ENCODE results near the gene CAMK2A. TPM values are rescaled to one million over a fixed set of nuclear protein-coding genes. Genes with fewer than 3 reads are reported as not detected.
"Not testable (repeated sequence)": the region's sequence is repeated elsewhere in the genome, so short reads cannot be mapped to it uniquely, and the experiment has no call there.

CAMK2A gene
- total and polyA plus RNA-seq, 7 donors, result 0.44 to 2.1 (median 0.64) TPM; not detected in 1

DNA sequence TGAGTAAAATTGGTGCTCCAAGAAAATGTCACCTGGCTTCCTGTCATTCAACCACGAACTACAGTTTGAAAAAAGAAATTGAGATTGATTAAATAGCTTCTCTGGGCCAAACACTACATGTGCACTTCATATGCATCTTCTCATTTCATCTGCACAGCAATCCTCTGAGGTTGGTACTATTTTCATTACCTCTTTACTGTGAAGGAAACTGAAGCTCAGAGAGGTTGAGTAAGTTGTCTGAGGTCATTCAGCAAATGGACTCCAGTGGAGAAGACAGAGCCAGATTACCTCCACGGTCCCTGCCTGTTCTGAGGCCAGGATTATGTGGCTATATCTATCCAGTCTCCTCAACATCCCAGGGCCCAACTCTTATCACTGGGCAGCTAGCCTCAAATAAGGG lies 53.3 kb downstream of the CAMK2A start:
- DNase-seq, result no peak
- H3K4me3 ChIP-seq, result no peak overlapping the region
- 87 to 89% methylated on average over 2 of the region's 2 CpGs for WGBS, 2 donors
- intact Hi-C loops (cut with DNase I), result no loop called here
- no peaks in the 10 kb centered on the region for H3K4me1 ChIP-seq
- H3K27ac ChIP-seq, result no peak overlapping the region
- no peaks in the 10 kb centered on the region for H3K27me3 ChIP-seq
- H3K9me3 ChIP-seq, result no peaks in the 10 kb centered on the region
- TF ChIP-seq POLR2AphosphoS5 (IDR thresholded peaks at IDR 0.05), result no peak
- no peak for TF ChIP-seq EP300 (IDR thresholded peaks at IDR 0.05)
- TF ChIP-seq, protein P1, sequence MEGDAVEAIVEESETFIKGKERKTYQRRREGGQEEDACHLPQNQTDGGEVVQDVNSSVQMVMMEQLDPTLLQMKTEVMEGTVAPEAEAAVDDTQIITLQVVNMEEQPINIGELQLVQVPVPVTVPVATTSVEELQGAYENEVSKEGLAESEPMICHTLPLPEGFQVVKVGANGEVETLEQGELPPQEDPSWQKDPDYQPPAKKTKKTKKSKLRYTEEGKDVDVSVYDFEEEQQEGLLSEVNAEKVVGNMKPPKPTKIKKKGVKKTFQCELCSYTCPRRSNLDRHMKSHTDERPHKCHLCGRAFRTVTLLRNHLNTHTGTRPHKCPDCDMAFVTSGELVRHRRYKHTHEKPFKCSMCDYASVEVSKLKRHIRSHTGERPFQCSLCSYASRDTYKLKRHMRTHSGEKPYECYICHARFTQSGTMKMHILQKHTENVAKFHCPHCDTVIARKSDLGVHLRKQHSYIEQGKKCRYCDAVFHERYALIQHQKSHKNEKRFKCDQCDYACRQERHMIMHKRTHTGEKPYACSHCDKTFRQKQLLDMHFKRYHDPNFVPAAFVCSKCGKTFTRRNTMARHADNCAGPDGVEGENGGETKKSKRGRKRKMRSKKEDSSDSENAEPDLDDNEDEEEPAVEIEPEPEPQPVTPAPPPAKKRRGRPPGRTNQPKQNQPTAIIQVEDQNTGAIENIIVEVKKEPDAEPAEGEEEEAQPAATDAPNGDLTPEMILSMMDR (IDR thresholded peaks at IDR 0.05), result no peak
- no peak for TF ChIP-seq POLR2A (IDR thresholded peaks at IDR 0.05)
- no peaks in the 10 kb centered on the region for H3K36me3 ChIP-seq

- H3K36me3 ChIP-seq, result no peaks in the 10 kb centered on the region
- TF ChIP-seq EP300 (IDR thresholded peaks at IDR 0.05) (no peak), POLR2A (IDR thresholded peaks at IDR 0.05) (no peak), POLR2AphosphoS5 (IDR thresholded peaks at IDR 0.05) (no peak)
- TF ChIP-seq, protein P1 (IDR thresholded peaks at IDR 0.05), result no peak
- intact Hi-C loops (cut with DNase I), result no loop called here
- H3K9me3 ChIP-seq, result no peaks in the 10 kb centered on the region
- no peaks in the 10 kb centered on the region for H3K27me3 ChIP-seq
- no peak for DNase-seq
- no peak overlapping the region for H3K4me3 ChIP-seq
- H3K27ac ChIP-seq, result no peak overlapping the region
- 82 to 89% methylated on average over 5 of the region's 5 CpGs for WGBS, 2 donors
- H3K4me1 ChIP-seq, result no peaks in the 10 kb centered on the region
These were observed 54.1 kb downstream of the CAMK2A start for GRCh38 chr5:150235500-150235854.

DNA sequence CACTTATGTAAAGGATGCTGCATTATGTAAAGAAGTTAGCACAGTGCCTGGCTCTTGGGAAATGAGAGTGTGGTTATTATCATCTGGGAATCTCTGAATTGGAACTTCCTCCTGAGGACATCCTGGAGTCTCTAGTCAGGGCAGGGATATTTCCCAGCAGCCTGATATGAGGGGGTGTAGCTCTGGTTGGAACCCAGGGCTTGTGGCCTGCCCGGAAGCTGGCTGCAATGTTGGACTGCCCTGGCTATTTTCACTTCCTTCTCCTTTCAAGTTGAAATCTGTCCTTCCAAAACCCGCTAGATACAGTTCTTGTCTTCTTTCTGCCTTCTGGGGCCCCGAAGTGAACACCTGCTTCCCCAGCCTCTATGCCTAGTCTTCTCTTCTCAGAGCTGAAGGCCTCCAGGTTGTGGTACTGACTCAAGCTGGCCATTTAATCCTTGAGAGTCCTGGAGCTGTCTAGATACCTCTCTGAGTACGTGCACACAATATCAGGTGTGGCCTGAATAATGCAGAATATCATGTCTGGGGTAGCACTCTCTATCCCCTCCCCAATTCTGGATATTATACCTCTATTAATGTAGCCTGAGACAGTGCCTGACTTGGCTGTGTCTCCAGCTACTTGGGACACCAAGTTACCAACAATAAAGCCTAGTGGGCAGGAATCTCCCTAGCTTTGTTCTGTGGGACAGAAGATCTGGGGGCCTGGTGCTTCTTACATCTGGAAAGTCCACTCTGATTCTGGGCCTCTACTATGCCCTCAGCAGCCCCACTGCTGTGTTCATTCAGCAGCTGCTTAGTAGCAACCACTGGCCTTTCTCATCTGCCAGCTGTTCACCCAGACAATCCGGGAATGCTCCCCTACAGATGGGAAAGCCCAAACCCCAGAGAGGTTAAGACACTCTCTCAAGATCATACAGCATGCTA lies 54.7 kb downstream of the CAMK2A start:
- Histone ChIP-seq H3K27me3 (no peaks in the 10 kb centered on the region), H3K4me3 (no peak overlapping the region), H3K27ac (no peak overlapping the region), H3K36me3 (no peaks in the 10 kb centered on the region), H3K4me1 (no peaks in the 10 kb centered on the region), H3K9me3 (no peaks in the 10 kb centered on the region)
- no peak for DNase-seq
- intact Hi-C loops (cut with DNase I), result no loop called here
- TF ChIP-seq, protein P1 (IDR thresholded peaks at IDR 0.05), result no peak
- TF ChIP-seq POLR2A (IDR thresholded peaks at IDR 0.05) (no peak), EP300 (IDR thresholded peaks at IDR 0.05) (no peak), POLR2AphosphoS5 (IDR thresholded peaks at IDR 0.05) (no peak)
- WGBS, 2 donors, result 73 to 80% methylated on average over 5 of the region's 5 CpGs

DNA sequence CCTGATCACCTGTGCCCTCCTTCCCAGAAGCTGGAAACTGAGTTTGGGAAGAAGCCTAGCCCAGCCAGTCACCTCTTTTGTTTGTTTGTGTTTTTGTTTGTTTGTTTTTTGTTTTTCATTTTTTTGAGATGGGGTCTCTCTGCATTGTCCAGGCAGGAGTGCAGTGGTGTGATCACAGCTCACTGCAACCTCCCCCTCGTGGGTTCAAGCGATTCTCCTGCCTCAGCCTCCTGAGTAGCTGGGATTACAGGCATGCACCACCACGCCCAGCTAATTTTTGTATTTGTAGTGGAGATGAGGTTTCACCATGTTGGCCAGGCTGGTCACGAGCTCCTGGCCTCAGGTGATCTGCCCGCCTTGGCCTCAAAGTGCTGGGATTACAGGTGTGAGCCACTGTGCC lies 55.9 kb downstream of the CAMK2A start:
- H3K4me3 ChIP-seq; DNase-seq; H3K27ac ChIP-seq; H3K9me3 ChIP-seq; H3K36me3 ChIP-seq; H3K27me3 ChIP-seq; H3K4me1 ChIP-seq; intact Hi-C loops (cut with DNase I): not testable (repeated sequence)
- 83 to 89% methylated on average over 5 of the region's 5 CpGs for WGBS, 2 donors

DNA sequence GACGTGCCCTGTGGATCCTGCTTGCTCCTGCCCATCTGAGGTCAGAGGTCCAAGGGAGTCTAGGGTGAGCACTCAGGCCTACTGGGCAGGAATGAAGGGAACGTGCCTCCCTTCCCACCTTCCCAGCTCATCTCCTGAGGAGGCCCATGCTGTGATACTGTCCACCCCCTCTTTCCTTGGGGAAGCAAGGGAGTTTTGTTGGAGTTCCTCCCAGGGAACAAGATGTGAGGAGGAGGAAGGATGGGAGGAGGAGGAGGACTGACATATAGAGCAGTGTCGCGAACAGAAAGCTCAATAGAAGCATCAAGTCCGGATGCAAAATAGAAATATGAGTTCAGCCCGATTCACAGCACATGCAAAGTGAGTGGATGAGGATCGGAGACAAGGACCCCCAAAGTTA lies 58.7 kb downstream of the CAMK2A start:
- DNase-seq, result no peak
- no peaks in the 10 kb centered on the region for H3K27me3 ChIP-seq
- H3K4me1 ChIP-seq, result no peaks in the 10 kb centered on the region
- H3K27ac ChIP-seq, result no peak overlapping the region
- H3K4me3 ChIP-seq, result no peak overlapping the region
- intact Hi-C loops (cut with DNase I), result no loop called here
- 91 to 93% methylated on average over 7 of the region's 7 CpGs for WGBS, 2 donors
- H3K9me3 ChIP-seq, result no peaks in the 10 kb centered on the region
- H3K36me3 ChIP-seq, result no peaks in the 10 kb centered on the region
- TF ChIP-seq POLR2A (IDR thresholded peaks at IDR 0.05), result no peak
- TF ChIP-seq POLR2AphosphoS5 (IDR thresholded peaks at IDR 0.05), result no peak
- TF ChIP-seq EP300 (IDR thresholded peaks at IDR 0.05), result no peak
- TF ChIP-seq, protein P1 (IDR thresholded peaks at IDR 0.05), result no peak

Measured in sigmoid colon (tissue), 7 donors.